Measurements from ENCODE around the gene SGCB.

Gene SGCB

GRCh38 chr4:52019936-52020657 is 18.0 kb downstream of the SGCB start, which contains the start of gene LRRC66:
TSS of gene LRRC66 (minus strand) at chr4:52020363. CDS start at chr4:52017613, 2,750 bp downstream.
- DNase-seq (ENCODE audit: low read depth in 2 of 2): no peak

DNA sequence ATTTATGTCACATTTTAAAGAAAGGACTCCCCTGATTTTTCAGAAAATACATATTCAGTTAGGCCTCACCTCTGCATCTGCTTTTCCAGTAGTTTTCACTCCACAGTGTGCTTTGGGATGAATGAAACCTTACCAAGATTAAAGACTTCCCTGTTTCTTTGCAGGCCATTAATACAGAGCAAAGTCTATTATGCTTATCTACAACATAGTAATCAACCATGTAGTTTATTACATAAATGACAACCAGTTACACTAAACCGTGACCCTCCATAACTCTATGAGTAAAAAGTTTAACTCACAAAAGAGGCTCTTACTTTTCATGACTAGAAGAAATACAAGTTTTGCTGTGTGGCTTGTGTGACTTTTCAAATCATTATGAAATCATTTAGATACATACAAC is 20.3 kb downstream of the SGCB start:
- DNase-seq (ENCODE audit: low read depth in 2 of 2): no peak

DNA sequence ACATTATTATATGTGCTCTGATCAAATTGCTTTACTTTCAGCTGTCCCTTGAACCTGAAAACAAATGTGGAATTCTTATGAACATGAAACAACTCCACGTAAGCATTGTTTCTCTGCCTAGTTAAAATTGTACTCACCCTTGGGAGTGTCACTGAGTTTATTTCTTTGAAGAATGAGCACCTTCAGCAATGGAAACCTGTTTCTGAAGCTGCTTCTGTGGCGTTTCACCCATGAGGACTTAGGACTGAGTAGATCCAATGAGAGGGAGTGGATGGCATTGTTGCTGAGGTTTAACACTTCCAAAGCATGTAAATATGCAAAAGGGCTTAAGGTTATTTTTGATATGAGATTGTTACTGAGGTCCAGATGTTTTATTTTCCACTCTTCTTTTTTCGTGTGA is 21.1 kb downstream of the SGCB start:
- no peak for DNase-seq (ENCODE audit: low read depth in 2 of 2)

GRCh38 chr4:52015366-52015765 is 22.7 kb downstream of the SGCB start:
- DNase-seq (ENCODE audit: low read depth in 2 of 2): no peak

DNA sequence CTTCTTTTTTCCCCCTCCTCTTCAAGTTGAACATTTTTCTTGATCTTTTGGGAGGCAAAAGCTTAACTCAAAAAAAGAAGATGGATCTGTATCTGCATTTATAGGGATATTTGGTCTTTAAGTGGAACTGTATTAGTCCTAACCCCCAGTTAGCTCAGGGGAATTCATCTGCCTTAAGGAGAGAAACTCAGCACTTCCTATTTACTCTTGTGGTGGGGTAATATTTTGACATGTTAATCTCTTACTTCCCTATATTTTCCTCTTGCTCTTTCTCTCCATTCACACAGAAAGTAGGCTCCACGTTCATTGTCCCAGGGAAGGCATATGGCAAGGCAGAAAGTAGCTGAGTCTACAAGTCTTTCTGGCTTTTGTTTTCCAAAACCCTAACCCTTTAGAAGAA is 23.2 kb downstream of the SGCB start:
- no peak for DNase-seq (ENCODE audit: low read depth in 2 of 2)

GRCh38 chr4:52012651-52013050 is 25.4 kb downstream of the SGCB start:
- no peak for DNase-seq (ENCODE audit: low read depth in 2 of 2)

DNA sequence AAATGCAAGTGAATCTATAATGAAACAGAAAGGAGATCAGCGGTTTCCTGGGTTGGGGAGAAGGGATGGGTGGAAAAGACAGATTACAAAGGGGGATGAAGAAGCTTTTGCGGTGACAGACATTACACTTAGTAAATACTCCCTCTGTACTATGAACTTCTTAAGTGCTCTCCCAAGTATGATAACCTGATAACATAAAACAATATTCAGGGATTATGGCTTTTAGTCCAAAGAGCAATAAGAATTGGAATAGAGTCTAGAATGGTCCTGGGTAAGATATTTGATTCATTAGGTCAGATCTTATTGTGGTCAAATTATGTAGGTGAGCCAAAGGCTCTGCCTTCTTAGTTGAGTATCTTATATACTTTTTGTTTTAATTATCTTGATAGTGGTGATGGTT is 27.1 kb downstream of the SGCB start:
- DNase-seq (ENCODE audit: low read depth in 2 of 2): no peak

DNA sequence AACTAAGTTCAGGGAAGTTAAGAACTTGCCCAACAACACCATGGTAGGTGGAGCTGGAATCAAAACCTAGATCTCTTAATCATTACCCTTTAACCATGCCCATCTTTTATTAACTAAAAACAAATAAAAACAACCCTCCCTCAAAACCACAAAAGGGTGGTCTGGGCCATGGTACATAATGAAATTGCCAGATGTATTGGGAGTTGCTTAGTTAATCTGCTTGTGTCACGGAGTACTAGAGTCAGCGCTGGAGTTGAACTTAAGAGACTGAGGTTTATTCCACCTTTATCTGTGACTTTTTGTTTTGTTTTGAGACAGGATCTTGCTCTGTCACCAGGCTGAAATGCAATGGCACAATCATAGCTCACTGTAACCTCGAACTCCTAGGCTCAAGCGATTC is 31.2 kb downstream of the SGCB start:
- DNase-seq (ENCODE audit: low read depth in 2 of 2): no peak

DNA sequence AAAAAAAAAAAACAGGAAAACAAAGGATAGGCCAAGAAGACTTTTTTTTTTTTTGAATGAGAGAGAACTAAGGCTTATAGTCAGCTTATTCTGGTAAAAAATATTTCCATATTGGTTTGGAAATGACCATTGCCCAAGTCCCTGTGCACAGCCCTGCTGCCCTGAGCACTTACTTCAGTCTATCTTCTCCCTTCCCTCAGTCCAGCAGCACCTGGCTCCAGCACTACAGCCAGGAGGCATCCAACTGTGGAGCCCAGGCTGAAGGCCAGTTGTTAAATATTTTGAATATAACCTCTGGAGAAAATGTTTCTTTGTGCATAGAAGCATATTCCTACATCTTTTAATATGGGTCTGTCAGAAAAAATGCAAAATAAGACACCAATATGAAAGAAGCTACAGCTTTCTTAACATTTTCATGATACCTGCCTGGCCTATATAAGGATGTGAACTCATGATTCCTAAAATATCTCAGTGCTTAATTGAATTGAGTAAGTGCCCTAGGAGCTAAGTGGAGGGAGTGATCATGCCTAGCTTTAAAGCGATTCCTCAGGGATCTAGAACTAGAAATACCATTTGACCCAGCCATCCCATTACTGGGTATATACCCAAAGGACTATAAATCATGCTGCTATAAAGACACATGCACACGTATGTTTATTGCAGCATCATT is 32.4 kb downstream of the SGCB start:
- DNase-seq (ENCODE audit: low read depth in 2 of 2): no peak

DNA sequence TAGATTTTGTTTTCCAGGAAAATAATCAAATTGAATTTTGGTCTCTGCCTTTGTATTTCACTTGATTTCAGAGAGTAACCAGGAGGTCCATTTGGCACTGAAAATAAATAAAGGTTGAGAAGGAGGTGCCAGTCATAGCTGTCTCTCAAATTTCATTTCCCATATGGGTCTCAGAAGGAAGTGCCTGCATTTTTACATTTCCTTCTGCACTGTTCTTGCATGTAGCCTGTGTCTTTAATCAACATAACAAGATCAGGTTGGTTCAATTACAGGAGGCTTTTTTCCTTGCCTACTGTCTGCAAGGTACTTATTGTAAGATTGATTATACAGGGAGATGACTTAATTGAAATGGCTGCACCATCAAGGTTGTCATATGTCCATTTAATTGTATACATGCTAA is 33.7 kb downstream of the SGCB start:
- DNase-seq (ENCODE audit: low read depth in 2 of 2): no peak

DNA sequence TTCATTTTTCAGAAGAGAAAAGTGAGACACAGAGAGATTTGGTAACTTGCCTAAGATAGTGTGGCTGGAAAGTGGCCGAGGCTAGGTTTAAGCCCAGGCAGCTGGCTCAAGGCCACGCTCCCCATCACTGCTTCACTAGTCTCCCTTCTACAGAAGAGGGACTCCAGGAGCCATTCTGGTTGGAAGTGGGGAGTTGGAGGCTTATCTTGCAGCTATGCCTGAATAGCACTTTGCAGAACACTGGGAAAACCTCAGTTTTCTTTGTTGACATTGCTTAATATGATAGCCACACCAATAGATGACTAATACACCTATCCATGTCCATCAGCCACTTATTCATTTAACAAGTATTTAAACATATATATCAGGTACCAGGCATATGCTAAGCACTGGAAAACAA is 36.5 kb downstream of the SGCB start:
- DNase-seq (ENCODE audit: low read depth in 2 of 2): no peak

DNA sequence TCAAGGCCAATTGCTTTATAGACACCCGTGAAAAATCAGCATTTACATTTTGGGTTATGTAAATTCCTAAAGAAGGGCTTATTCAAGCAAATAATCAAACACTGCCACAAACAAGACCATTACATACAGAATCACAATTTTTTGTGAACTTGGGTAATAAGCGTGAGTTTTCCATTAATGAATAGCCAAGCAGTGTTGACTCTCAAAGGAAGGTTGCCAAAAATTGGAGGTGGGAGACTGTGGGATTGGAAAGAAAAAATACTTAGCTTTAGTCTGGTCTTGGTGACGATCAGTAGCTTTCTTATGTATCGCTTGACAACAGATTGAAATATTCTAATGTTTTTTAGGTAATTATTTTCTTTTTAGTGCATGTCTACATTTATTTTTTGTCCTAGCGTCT is 38.8 kb downstream of the SGCB start:
- DNase-seq (ENCODE audit: low read depth in 2 of 2): no peak

GRCh38 chr4:51998837-51999236 is 39.3 kb downstream of the SGCB start:
- no peak for DNase-seq (ENCODE audit: low read depth in 2 of 2)

- DNase-seq (ENCODE audit: low read depth in 2 of 2): no peak
These were observed 40.5 kb downstream of the SGCB start for GRCh38 chr4:51997647-51998046.

DNA sequence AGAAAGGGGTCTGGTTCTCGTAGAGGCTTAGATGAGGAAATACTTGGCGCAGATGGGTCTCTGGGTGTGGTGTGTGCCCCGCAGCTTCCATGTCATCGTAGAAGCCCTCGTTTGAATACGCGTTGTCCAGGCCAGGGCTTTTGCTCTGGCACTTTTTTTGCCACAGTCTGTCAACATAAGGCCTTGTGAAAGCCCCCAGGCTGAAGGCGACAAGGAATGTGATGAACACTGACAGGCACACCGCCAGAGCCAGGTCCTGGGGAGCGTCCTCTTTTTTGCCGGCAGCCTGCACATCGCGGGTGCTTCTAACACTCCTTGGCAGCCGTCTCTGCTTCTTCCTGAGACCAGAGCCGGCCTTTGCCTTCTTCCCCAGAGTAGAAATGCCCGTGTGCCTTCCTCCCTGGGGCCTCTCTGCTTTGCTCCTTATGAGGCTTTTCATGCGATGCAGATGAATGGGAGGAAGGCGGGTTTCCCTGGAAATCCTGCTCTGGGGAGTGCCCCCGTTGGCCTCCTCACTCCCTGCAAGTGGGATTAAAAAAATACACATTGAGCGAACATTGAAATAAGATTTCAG is 42.4 kb downstream of the SGCB start:
- DNase-seq (ENCODE audit: low read depth in 2 of 2): no peak
